GM23338 (cell line): Measurements from ENCODE around the gene TAOK2. TPM values are rescaled to one million over a fixed set of nuclear protein-coding genes. Genes with fewer than 3 reads are reported as not detected.

Experiments used
- ATAC-seq: fragments of 200-7000 bp; cut with Tn5 transposase; 3 replicates; pipeline ENCODE4 v1.9.1; 2020
- DNase-seq: peaks from one replicate; pipeline ENCODE4 v3.0.0-alpha.2; 2015; ENCODE audit warnings: low spot score
- H2AFZ ChIP-seq: fragments of 200-600 bp; sonication (generic); 2 replicates; pipeline ENCODE4 v1.8.0; 2016; ENCODE audit warnings: antibody characterized with exemption, mild to moderate bottlenecking, moderate library complexity
- H3F3A ChIP-seq: fragments of 200-600 bp; sonication (generic); replicated peaks from 2 replicates; pipeline ENCODE4 v1.8.0; 2017; ENCODE audit warnings: antibody characterized with exemption, mixed run types, low read depth
- H3K27ac ChIP-seq: fragments of 200-600 bp; sonication (generic); 2 replicates; pipeline ENCODE4 v1.6.1; 2016; ENCODE audit warnings: low read depth
- H3K27me3 ChIP-seq: fragments of 200-600 bp; sonication (generic); 2 replicates; pipeline ENCODE4 v1.8.0; 2016; ENCODE audit warnings: mild to moderate bottlenecking, mixed run types, moderate library complexity; ENCODE audit not compliant: insufficient read depth
- H3K36me3 ChIP-seq: fragments of 200-600 bp; sonication (generic); 2 replicates; pipeline ENCODE4 v1.8.0; 2016; ENCODE audit warnings: mild to moderate bottlenecking; ENCODE audit not compliant: insufficient read depth
- H3K4me1 ChIP-seq: fragments of 200-600 bp; sonication (generic); 2 replicates; pipeline ENCODE4 v1.8.0; 2016; ENCODE audit warnings: mild to moderate bottlenecking, moderate library complexity; ENCODE audit not compliant: insufficient read depth
- H3K4me2 ChIP-seq: fragments of 200-600 bp; sonication (generic); 2 replicates; pipeline ENCODE4 v1.7.1; 2017; ENCODE audit warnings: mixed run types
- H3K4me3 ChIP-seq: fragments of 200-600 bp; sonication (generic); 2 replicates; pipeline ENCODE4 v1.6.1; 2016; ENCODE audit warnings: mixed run types
- H3K79me2 ChIP-seq: fragments of 200-600 bp; sonication (generic); replicated peaks from 2 replicates; pipeline ENCODE4 v1.8.0; 2017; ENCODE audit warnings: mild to moderate bottlenecking; ENCODE audit not compliant: insufficient read depth
- H3K9me2 ChIP-seq: fragments of 200-600 bp; sonication (generic); 2 replicates; pipeline ENCODE4 v1.8.0; 2017; ENCODE audit not compliant: insufficient read depth
- H4K20me1 ChIP-seq: fragments of 200-600 bp; sonication (generic); replicated peaks from 2 replicates; pipeline ENCODE4 v1.8.0; 2017; ENCODE audit warnings: mild to moderate bottlenecking; ENCODE audit not compliant: insufficient read depth
- H3K27ac Mint-ChIP-seq: 2 replicates; pipeline ENCODE4 v1.8.0; 2020; ENCODE audit warnings: inconsistent platforms, mild to moderate bottlenecking, moderate library complexity, mixed read lengths
- H3K27me3 Mint-ChIP-seq: 3 replicates; pipeline ENCODE4 v1.8.0; 2022; ENCODE audit warnings: low read depth, mild to moderate bottlenecking, moderate library complexity, mixed read lengths, inconsistent platforms; ENCODE audit not compliant: insufficient read depth, poor library complexity
- H3K36me3 Mint-ChIP-seq: 3 replicates; pipeline ENCODE4 v1.8.0; 2021; ENCODE audit warnings: low read depth, mild to moderate bottlenecking, inconsistent platforms, moderate library complexity, mixed read lengths
- H3K4me1 Mint-ChIP-seq: 3 replicates; pipeline ENCODE4 v1.8.0; 2020; ENCODE audit warnings: mild to moderate bottlenecking, inconsistent platforms, mixed read lengths
- H3K4me3 Mint-ChIP-seq: 3 replicates; pipeline ENCODE4 v1.8.0; 2021; ENCODE audit warnings: moderate library complexity, mild to moderate bottlenecking, inconsistent platforms, mixed read lengths
- H3K9me3 Mint-ChIP-seq: 3 replicates; pipeline ENCODE4 v1.8.0; 2020; ENCODE audit warnings: moderate library complexity, mild to moderate bottlenecking, inconsistent platforms, mixed read lengths
- EZH2 ChIP-seq: fragments of 200-600 bp; sonication (generic); IDR thresholded peaks from one replicate; pipeline ENCODE4 v1.8.0; 2017; ENCODE audit warnings: antibody characterized with exemption, mild to moderate bottlenecking, low read depth; ENCODE audit not compliant: unreplicated experiment
- NANOG ChIP-seq: IDR thresholded peaks from 2 replicates; pipeline ENCODE4 v1.6.1; 2016; ENCODE audit warnings: antibody characterized with exemption, borderline replicate concordance
- ZNF331 ChIP-seq: fragments of 250-450 bp; sonication (Bioruptor Pico); IDR thresholded peaks from 2 replicates; pipeline ENCODE4 v1.5.0; 2020; ENCODE audit warnings: low read depth, mild to moderate bottlenecking, moderate library complexity
- polyA plus RNA-seq: library from polyadenylated mRNA; unstranded; fragments of >200 nt; fragmentation: Nextera tagmentation; extraction: Ambion mirVana; gene quantifications from 2 replicates; pipeline ENCODE4 v1.2.1, GENCODE V29; 2016
- total RNA-seq: library from RNA; depleted of rRNA; stranded (reverse); fragments of >200 nt; shearing (Covaris generic); gene quantifications from 2 replicates; pipeline ENCODE4 v1.2.3, GENCODE V29; 2014
- TF ChIP-seq, protein P1 (sequence below): IDR thresholded peaks from one replicate; pipeline ENCODE4 v1.6.1; 2018; ENCODE audit warnings: antibody characterized with exemption; ENCODE audit not compliant: unreplicated experiment
- TF ChIP-seq, protein P2 (sequence below): IDR thresholded peaks from 2 replicates; pipeline ENCODE4 v1.6.1; 2016; ENCODE audit warnings: antibody characterized with exemption

Gene TAOK2
- total and polyA plus RNA-seq, 2 experiments from 2014 or later: 8.8 to 45.2 TPM

DNA sequence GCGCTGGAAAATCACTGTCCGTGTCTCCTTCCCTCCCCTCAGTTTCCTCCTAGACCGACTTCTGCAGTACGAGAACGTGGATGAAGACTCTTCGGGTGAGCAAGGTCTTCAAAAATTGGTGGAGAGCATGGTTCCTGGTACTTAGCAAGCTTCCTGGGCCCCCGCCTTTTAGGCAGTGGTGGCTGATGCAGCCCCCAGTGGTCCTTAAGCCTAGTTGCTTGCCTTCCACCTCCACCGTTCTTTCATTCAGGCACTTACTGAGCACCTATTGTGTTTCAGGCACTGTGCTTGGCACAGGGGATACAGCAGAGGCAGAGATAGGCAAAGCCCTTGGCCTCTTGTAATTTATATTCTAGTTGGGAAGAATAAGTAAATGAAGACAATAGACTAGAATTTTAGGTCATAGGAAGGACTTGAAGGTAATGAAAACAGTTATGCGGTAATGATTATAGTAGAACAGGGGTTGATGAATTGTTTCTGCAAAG is 23.1 kb downstream of the TAOK2 start:
- peaks cover 13% of the 10 kb centered on the region for H3K27me3 Mint-ChIP-seq
- H2AFZ ChIP-seq: peak overlapping the region; percentile 96
- H3K27ac ChIP-seq: peak overlapping the region; percentile 45; the same call in 1 of the 2 replicates
- H3K4me2 ChIP-seq: peak overlapping the region; percentile 94
- H3K9me3 Mint-ChIP-seq: peaks cover 2% of the 10 kb centered on the region; the same call in 2 of the 3 replicates
- H3K27ac Mint-ChIP-seq: peak overlapping the region; percentile 98; the same call in 1 of the 2 replicates
- peaks cover 33% of the 10 kb centered on the region for H3K4me1 Mint-ChIP-seq
- H3F3A ChIP-seq: peaks cover 20% of the 10 kb centered on the region
- peaks cover 5% of the 10 kb centered on the region; the same call in 1 of the 2 replicates for H3K36me3 ChIP-seq
- peaks cover 36% of the 10 kb centered on the region for H3K36me3 Mint-ChIP-seq
- H3K27me3 ChIP-seq: no peaks in the 10 kb centered on the region
- H3K4me1 ChIP-seq: peaks cover 28% of the 10 kb centered on the region
- peak overlapping the region; percentile 94 for H3K4me3 ChIP-seq
- no peaks in the 10 kb centered on the region for H3K9me2 ChIP-seq
- peaks cover 10% of the 10 kb centered on the region; the same call in 1 of the 2 replicates for H4K20me1 ChIP-seq
- ATAC-seq (no peak), DNase-seq (no peak)
- H3K4me3 Mint-ChIP-seq: peak overlapping the region; percentile 98
- no peak for TF ChIP-seq EZH2
- peaks cover 7% of the 10 kb centered on the region; the same call in 1 of the 2 replicates for H3K79me2 ChIP-seq

DNA sequence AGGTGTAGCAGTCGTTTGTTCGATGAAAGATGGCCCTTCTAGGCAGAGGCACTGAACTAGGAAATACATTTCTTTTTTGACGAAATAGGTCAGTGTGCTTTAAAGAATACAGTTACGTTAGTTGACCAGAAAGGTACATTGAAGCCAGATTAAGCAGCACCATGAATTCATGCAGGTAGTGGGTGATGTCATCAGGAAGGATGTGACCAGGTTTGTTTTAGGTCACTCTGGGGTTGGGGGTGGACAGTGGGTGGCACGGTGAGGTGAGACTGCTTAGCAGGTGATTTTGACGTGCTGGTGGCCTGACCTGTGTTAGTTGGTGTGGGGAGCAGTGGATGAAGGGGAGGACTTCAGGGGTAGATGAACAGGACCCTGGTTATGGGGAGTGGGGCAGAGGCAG is 25.9 kb downstream of the TAOK2 start:
- Histone ChIP-seq H3K36me3 (peaks cover 5% of the 10 kb centered on the region; the same call in 1 of the 2 replicates), H4K20me1 (peaks cover 10% of the 10 kb centered on the region; the same call in 1 of the 2 replicates), H3K9me2 (no peaks in the 10 kb centered on the region), H2AFZ (no peak overlapping the region), H3F3A (peaks cover 17% of the 10 kb centered on the region), H3K4me2 (no peak overlapping the region), H3K79me2 (peaks cover 7% of the 10 kb centered on the region; the same call in 1 of the 2 replicates), H3K27ac (no peak overlapping the region), H3K4me3 (no peak overlapping the region), H3K27me3 (no peaks in the 10 kb centered on the region), H3K4me1 (peaks cover 28% of the 10 kb centered on the region)
- H3K36me3 Mint-ChIP-seq: peaks cover 33% of the 10 kb centered on the region
- TF ChIP-seq, protein P1, sequence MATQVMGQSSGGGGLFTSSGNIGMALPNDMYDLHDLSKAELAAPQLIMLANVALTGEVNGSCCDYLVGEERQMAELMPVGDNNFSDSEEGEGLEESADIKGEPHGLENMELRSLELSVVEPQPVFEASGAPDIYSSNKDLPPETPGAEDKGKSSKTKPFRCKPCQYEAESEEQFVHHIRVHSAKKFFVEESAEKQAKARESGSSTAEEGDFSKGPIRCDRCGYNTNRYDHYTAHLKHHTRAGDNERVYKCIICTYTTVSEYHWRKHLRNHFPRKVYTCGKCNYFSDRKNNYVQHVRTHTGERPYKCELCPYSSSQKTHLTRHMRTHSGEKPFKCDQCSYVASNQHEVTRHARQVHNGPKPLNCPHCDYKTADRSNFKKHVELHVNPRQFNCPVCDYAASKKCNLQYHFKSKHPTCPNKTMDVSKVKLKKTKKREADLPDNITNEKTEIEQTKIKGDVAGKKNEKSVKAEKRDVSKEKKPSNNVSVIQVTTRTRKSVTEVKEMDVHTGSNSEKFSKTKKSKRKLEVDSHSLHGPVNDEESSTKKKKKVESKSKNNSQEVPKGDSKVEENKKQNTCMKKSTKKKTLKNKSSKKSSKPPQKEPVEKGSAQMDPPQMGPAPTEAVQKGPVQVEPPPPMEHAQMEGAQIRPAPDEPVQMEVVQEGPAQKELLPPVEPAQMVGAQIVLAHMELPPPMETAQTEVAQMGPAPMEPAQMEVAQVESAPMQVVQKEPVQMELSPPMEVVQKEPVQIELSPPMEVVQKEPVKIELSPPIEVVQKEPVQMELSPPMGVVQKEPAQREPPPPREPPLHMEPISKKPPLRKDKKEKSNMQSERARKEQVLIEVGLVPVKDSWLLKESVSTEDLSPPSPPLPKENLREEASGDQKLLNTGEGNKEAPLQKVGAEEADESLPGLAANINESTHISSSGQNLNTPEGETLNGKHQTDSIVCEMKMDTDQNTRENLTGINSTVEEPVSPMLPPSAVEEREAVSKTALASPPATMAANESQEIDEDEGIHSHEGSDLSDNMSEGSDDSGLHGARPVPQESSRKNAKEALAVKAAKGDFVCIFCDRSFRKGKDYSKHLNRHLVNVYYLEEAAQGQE: no peak
- TF ChIP-seq ZNF331 (CRISPR knock-in tag): no peak
- TF ChIP-seq, protein P2, sequence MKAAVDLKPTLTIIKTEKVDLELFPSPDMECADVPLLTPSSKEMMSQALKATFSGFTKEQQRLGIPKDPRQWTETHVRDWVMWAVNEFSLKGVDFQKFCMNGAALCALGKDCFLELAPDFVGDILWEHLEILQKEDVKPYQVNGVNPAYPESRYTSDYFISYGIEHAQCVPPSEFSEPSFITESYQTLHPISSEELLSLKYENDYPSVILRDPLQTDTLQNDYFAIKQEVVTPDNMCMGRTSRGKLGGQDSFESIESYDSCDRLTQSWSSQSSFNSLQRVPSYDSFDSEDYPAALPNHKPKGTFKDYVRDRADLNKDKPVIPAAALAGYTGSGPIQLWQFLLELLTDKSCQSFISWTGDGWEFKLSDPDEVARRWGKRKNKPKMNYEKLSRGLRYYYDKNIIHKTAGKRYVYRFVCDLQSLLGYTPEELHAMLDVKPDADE: no peak
- TF ChIP-seq NANOG: no peak
- peaks cover 2% of the 10 kb centered on the region; the same call in 2 of the 3 replicates for H3K9me3 Mint-ChIP-seq
- H3K4me3 Mint-ChIP-seq: no peak overlapping the region; the same call in 2 of the 3 replicates
- ATAC-seq: no peak
- no peak for DNase-seq
- H3K27me3 Mint-ChIP-seq: peaks cover 22% of the 10 kb centered on the region
- H3K27ac Mint-ChIP-seq: no peak overlapping the region
- peaks cover 47% of the 10 kb centered on the region for H3K4me1 Mint-ChIP-seq
